GM23248 (cell line): Measurements from ENCODE around the gene SHROOM1. TPM values are rescaled to one million over a fixed set of nuclear protein-coding genes. Genes with fewer than 3 reads are reported as not detected.

Experiments used
- DNase-seq: peaks from one replicate; pipeline ENCODE4 v3.0.0-alpha.2; 2015
- H2AFZ ChIP-seq: fragments of 200-600 bp; sonication (generic); 2 replicates; pipeline ENCODE4 v1.6.1; 2016; ENCODE audit warnings: antibody characterized with exemption
- H3F3A ChIP-seq: fragments of 200-600 bp; sonication (generic); 2 replicates; pipeline ENCODE4 v1.6.1; 2016; ENCODE audit warnings: mild to moderate bottlenecking, antibody characterized with exemption, mixed run types; ENCODE audit not compliant: insufficient read depth
- H3K27ac ChIP-seq: fragments of 200-600 bp; sonication (generic); 2 replicates; pipeline ENCODE4 v1.5.1; 2016; ENCODE audit warnings: mild to moderate bottlenecking
- H3K27me3 ChIP-seq: fragments of 200-600 bp; sonication (generic); replicated peaks from 2 replicates; pipeline ENCODE4 v1.6.1; 2016; ENCODE audit warnings: mild to moderate bottlenecking; ENCODE audit not compliant: insufficient read depth
- H3K36me3 ChIP-seq: fragments of 200-600 bp; sonication (generic); 2 replicates; pipeline ENCODE4 v1.6.1; 2016; ENCODE audit warnings: low read depth, mild to moderate bottlenecking
- H3K4me1 ChIP-seq: fragments of 200-600 bp; sonication (generic); 2 replicates; pipeline ENCODE4 v1.6.1; 2016; ENCODE audit warnings: mild to moderate bottlenecking; ENCODE audit not compliant: insufficient read depth
- H3K4me2 ChIP-seq: fragments of 200-600 bp; sonication (generic); one replicate; pipeline ENCODE4 v1.6.1; 2016; ENCODE audit warnings: mild to moderate bottlenecking; ENCODE audit not compliant: unreplicated experiment
- H3K4me3 ChIP-seq: fragments of 200-600 bp; sonication (generic); 2 replicates; pipeline ENCODE4 v1.5.1; 2016; ENCODE audit warnings: mild to moderate bottlenecking
- H3K79me2 ChIP-seq: fragments of 200-600 bp; sonication (generic); 2 replicates; pipeline ENCODE4 v1.6.1; 2016; ENCODE audit warnings: mild to moderate bottlenecking; ENCODE audit not compliant: insufficient read depth
- H3K9ac ChIP-seq: fragments of 200-600 bp; sonication (generic); 2 replicates; pipeline ENCODE4 v1.6.1; 2016; ENCODE audit warnings: mild to moderate bottlenecking
- H3K9me2 ChIP-seq: fragments of 200-600 bp; sonication (generic); 2 replicates; pipeline ENCODE4 v1.6.1; 2016; ENCODE audit warnings: mixed run types, mild to moderate bottlenecking, moderate library complexity; ENCODE audit not compliant: insufficient read depth
- H3K9me3 ChIP-seq: fragments of 200-600 bp; sonication (generic); one replicate; pipeline ENCODE4 v1.6.1; 2017; ENCODE audit warnings: low read depth
- H4K20me1 ChIP-seq: fragments of 200-600 bp; sonication (generic); 2 replicates; pipeline ENCODE4 v1.6.0; 2016; ENCODE audit not compliant: insufficient read depth
- EZH2 ChIP-seq: fragments of 200-600 bp; sonication (generic); IDR thresholded peaks from 2 replicates; pipeline ENCODE4 v1.6.1; 2018; ENCODE audit warnings: antibody characterized with exemption, mild to moderate bottlenecking; ENCODE audit not compliant: insufficient read depth, poor library complexity, severe bottlenecking
- EZH2phosphoT487 ChIP-seq: fragments of 200-600 bp; sonication (generic); IDR thresholded peaks from 2 replicates; pipeline ENCODE4 v1.6.1; 2018; ENCODE audit warnings: antibody characterized with exemption, moderate library complexity, mild to moderate bottlenecking, low read depth; ENCODE audit not compliant: insufficient read depth
- WGBS, 2 experiments: methylation state at CpG; one replicate each; pipeline ENCODE4 v1.1.6; 2015 to 2017; ENCODE audit warnings: low lambda C conversion rate in 2 of 2, low coverage in 1 of 2; ENCODE audit errors: missing lambda C conversion rate in 2 of 2; 5-methylcytosine and 5-hydroxymethylcytosine counted together
- in situ Hi-C: fragments of 300-500 bp; cut with MboI; formaldehyde crosslinking; loops from 2 replicates; pipeline ENCODE4 v1.15.0; 2020
- polyA plus RNA-seq: library from polyadenylated mRNA; unstranded; fragments of >200 nt; fragmentation: Nextera tagmentation; extraction: Ambion mirVana; gene quantifications from 2 replicates; pipeline ENCODE4 v1.2.1, GENCODE V29; 2016
- total RNA-seq: library from RNA; depleted of rRNA; stranded (reverse); fragments of >200 nt; shearing (Covaris generic); gene quantifications from 2 replicates; pipeline ENCODE4 v1.2.3, GENCODE V29; 2014

SHROOM1 gene
- total and polyA plus RNA-seq, 2 experiments from 2014 or later, result 3.8 to 9.9 TPM

GRCh38 chr5:132866342-132867045 is 36.0 kb upstream of the SHROOM1 start, which contains the start of the genes GDF9 and UQCRQ:
TSS of gene GDF9 (minus strand) at chr5:132866469. CDS start at chr5:132864533, 1,936 bp downstream.
TSS of gene UQCRQ (plus strand) at chr5:132866642. CDS start at chr5:132866882, 240 bp downstream.
- H4K20me1 ChIP-seq, result no peaks in the 10 kb centered on the region
- H3K4me1 ChIP-seq, result peaks cover 15% of the 10 kb centered on the region
- TF ChIP-seq EZH2phosphoT487 (no peak), EZH2 (no peak)
- H3F3A ChIP-seq, result peaks cover 40% of the 10 kb centered on the region
- 1% methylated on average over 53 to 55 of the region's 55 CpGs for WGBS, 2 experiments
- no peaks in the 10 kb centered on the region for H3K27me3 ChIP-seq
- peak within 1 kb of the TSS; percentile 93 for H3K27ac ChIP-seq
- H3K9ac ChIP-seq, result peak within 1 kb of the TSS; percentile 97
- peaks cover 7% of the 10 kb centered on the region; the same call in 1 of the 2 replicates for H3K36me3 ChIP-seq
- in situ Hi-C loops, result no loop called here
- no peaks in the 10 kb centered on the region for H3K9me3 ChIP-seq
- peak within 1 kb of the TSS; percentile 86 for H3K4me2 ChIP-seq
- H3K4me3 ChIP-seq, result peak within 1 kb of the TSS; percentile 96
- peak; percentile 100 for DNase-seq
- H3K9me2 ChIP-seq, result no peaks in the 10 kb centered on the region
- peaks cover 29% of the 10 kb centered on the region for H3K79me2 ChIP-seq
- peak within 1 kb of the TSS; percentile 95 for H2AFZ ChIP-seq

- Histone ChIP-seq H2AFZ (peak overlapping the region; percentile 95), H3K9ac (peak overlapping the region; percentile 97), H3K9me2 (no peaks in the 10 kb centered on the region), H3K79me2 (peaks cover 29% of the 10 kb centered on the region), H3K27ac (peak overlapping the region; percentile 93), H3K9me3 (no peaks in the 10 kb centered on the region), H3K4me1 (peaks cover 15% of the 10 kb centered on the region), H3K4me2 (peak overlapping the region; percentile 86), H3K4me3 (peak overlapping the region; percentile 96), H3K36me3 (peaks cover 7% of the 10 kb centered on the region; the same call in 1 of the 2 replicates), H3K27me3 (no peaks in the 10 kb centered on the region), H4K20me1 (no peaks in the 10 kb centered on the region), H3F3A (peaks cover 33% of the 10 kb centered on the region)
- in situ Hi-C loops, result no loop called here
- no peak for DNase-seq
- whole genome bisulfite sequencing, 2 experiments, result 32 to 33% methylated on average over 30 of the region's 30 CpGs
- TF ChIP-seq EZH2phosphoT487 (no peak), EZH2 (no peak)
Observed at GRCh38 chr5:132865668-132866341, 35.4 kb upstream of the SHROOM1 start.

- H3K4me2 ChIP-seq, result no peak overlapping the region
- 0 out of 2 replicates have a peak, but pooled peaks cover 2% of the 10 kb centered on the region for H3K4me1 ChIP-seq
- 41 to 43% methylated on average over 5 of the region's 5 CpGs for WGBS, 2 experiments
- no peaks in the 10 kb centered on the region for H3K36me3 ChIP-seq
- no peaks in the 10 kb centered on the region for H3K27me3 ChIP-seq
- no peak overlapping the region for H2AFZ ChIP-seq
- no peaks in the 10 kb centered on the region for H4K20me1 ChIP-seq
- no peaks in the 10 kb centered on the region for H3K9me3 ChIP-seq
- H3K27ac ChIP-seq, result no peak overlapping the region
- in situ Hi-C loops, result no loop called here
- H3F3A ChIP-seq, result no peaks in the 10 kb centered on the region
- no peaks in the 10 kb centered on the region for H3K79me2 ChIP-seq
- TF ChIP-seq EZH2phosphoT487 (no peak), EZH2 (no peak)
- H3K9me2 ChIP-seq, result no peaks in the 10 kb centered on the region
- H3K9ac ChIP-seq, result no peak overlapping the region
- no peak overlapping the region for H3K4me3 ChIP-seq
- no peak for DNase-seq
Observed at GRCh38 chr5:132860742-132861141, 30.3 kb upstream of the SHROOM1 start.

GRCh38 chr5:132859889-132860437 is 29.5 kb upstream of the SHROOM1 start:
- in situ Hi-C loops, result no loop called here
- no peak overlapping the region for H3K9ac ChIP-seq
- no peaks in the 10 kb centered on the region for H3F3A ChIP-seq
- WGBS, 2 experiments, result 75 to 95% methylated on average over 2 of the region's 2 CpGs
- no peaks in the 10 kb centered on the region for H3K9me3 ChIP-seq
- H2AFZ ChIP-seq, result no peak overlapping the region
- H3K27me3 ChIP-seq, result no peaks in the 10 kb centered on the region
- no peaks in the 10 kb centered on the region for H3K9me2 ChIP-seq
- no peaks in the 10 kb centered on the region for H3K36me3 ChIP-seq
- no peak overlapping the region for H3K27ac ChIP-seq
- DNase-seq, result no peak
- TF ChIP-seq EZH2phosphoT487 (no peak), EZH2 (no peak)
- no peaks in the 10 kb centered on the region for H3K4me1 ChIP-seq
- no peaks in the 10 kb centered on the region for H4K20me1 ChIP-seq
- H3K4me2 ChIP-seq, result no peak overlapping the region
- no peak overlapping the region for H3K4me3 ChIP-seq
- H3K79me2 ChIP-seq, result no peaks in the 10 kb centered on the region
